HG03175 (cell line): ENCODE results near the gene HACD2.
A peak's percentile ranks its signal among the peaks of the same experiment; 100 is the strongest.

ENCODE experiments used
- ATAC-seq: cut with Tn5 transposase; IDR thresholded peaks from one replicate; pipeline ENCODE4 v1.9.1; 2021; ENCODE audit warnings: mild to moderate bottlenecking, moderate library complexity; ENCODE audit not compliant: unreplicated experiment

Gene HACD2

GRCh38 chr3:123584988-123585937, at the start of gene HACD2:
Gene HACD2, minus strand, starts transcription at chr3:123585053. Its CDS starts 26 bp downstream, at chr3:123585027.
- peak; percentile 91 for ATAC-seq

- ATAC-seq, result no peak
These were observed 49.5 kb upstream of the HACD2 start for GRCh38 chr3:123634149-123635051.

GRCh38 chr3:123633530-123633929, 48.7 kb upstream of the HACD2 start:
- no peak for ATAC-seq

- ATAC-seq, result no peak
These were observed 47.4 kb upstream of the HACD2 start for GRCh38 chr3:123632161-123632655.

- ATAC-seq, result no peak
These were observed 44.8 kb upstream of the HACD2 start for GRCh38 chr3:123629747-123630047.

GRCh38 chr3:123628996-123629746, 44.3 kb upstream of the HACD2 start:
- ATAC-seq, result no peak

GRCh38 chr3:123627673-123628670, 43.1 kb upstream of the HACD2 start:
- ATAC-seq, result no peak

GRCh38 chr3:123626881-123627280, 42.0 kb upstream of the HACD2 start:
- ATAC-seq, result no peak

- ATAC-seq, result no peak
These were observed 39.4 kb upstream of the HACD2 start for GRCh38 chr3:123624302-123624701.

GRCh38 chr3:123623346-123623880, 38.6 kb upstream of the HACD2 start:
- no peak for ATAC-seq

GRCh38 chr3:123622766-123623165, 37.9 kb upstream of the HACD2 start:
- no peak for ATAC-seq

- no peak for ATAC-seq
These were observed 37.0 kb upstream of the HACD2 start for GRCh38 chr3:123621850-123622189.

- ATAC-seq, result no peak
These were observed 36.5 kb upstream of the HACD2 start for GRCh38 chr3:123621186-123621849.

GRCh38 chr3:123620343-123620742, 35.5 kb upstream of the HACD2 start:
- no peak for ATAC-seq

- no peak for ATAC-seq
These were observed 34.1 kb upstream of the HACD2 start for GRCh38 chr3:123618768-123619484.

- ATAC-seq, result no peak
These were observed 33.3 kb upstream of the HACD2 start for GRCh38 chr3:123618076-123618708.

- no peak for ATAC-seq
These were observed 31.7 kb upstream of the HACD2 start for GRCh38 chr3:123616593-123616992.

- ATAC-seq, result no peak
These were observed 28.7 kb upstream of the HACD2 start for GRCh38 chr3:123613543-123613942.
